Duodenal mucosa (tissue), 2 donors: Measurements from ENCODE around the gene LRRC9.

Experiments
- H3K27ac ChIP-seq: one replicate; pipeline ENCODE4 v1.7.0; 2013; ENCODE audit warnings: low read depth, low read length
- H3K27me3 ChIP-seq, 2 donors: one replicate each; pipeline ENCODE4 v1.7.0; 2013; ENCODE audit warnings: low read length in 2 of 2, control low read depth in 1 of 2; ENCODE audit not compliant: insufficient read depth in 2 of 2, control insufficient read depth in 1 of 2
- H3K36me3 ChIP-seq, 2 donors: one replicate each; pipeline ENCODE4 v1.7.0; 2013; ENCODE audit warnings: low read length in 2 of 2, control low read depth in 1 of 2; ENCODE audit not compliant: insufficient read depth in 2 of 2, control insufficient read depth in 1 of 2
- H3K4me1 ChIP-seq, 2 donors: one replicate each; pipeline ENCODE4 v1.7.0; 2013; ENCODE audit warnings: low read length in 2 of 2, control low read depth in 1 of 2; ENCODE audit not compliant: insufficient read depth in 2 of 2, control insufficient read depth in 1 of 2
- H3K4me3 ChIP-seq, 2 donors: one replicate each; pipeline ENCODE4 v1.7.0; 2013; ENCODE audit warnings: low read length in 2 of 2, low read depth in 1 of 2
- H3K9ac ChIP-seq, 2 donors: one replicate each; pipeline ENCODE4 v1.7.0; 2013; ENCODE audit warnings: low read length in 2 of 2, low read depth in 1 of 2
- H3K9me3 ChIP-seq, 2 donors: one replicate each; pipeline ENCODE4 v1.7.0; 2013; ENCODE audit warnings: low read length in 2 of 2, control low read depth in 1 of 2; ENCODE audit not compliant: control insufficient read depth in 1 of 2

The LRRC9 gene

GRCh38 chr14:60090864-60091519, 171.0 kb downstream of the LRRC9 start:
- H3K9ac ChIP-seq = peak overlapping the region; percentile 89 to 99
- no peaks in the 10 kb centered on the region for H3K9me3 ChIP-seq
- H3K27me3 ChIP-seq = no peaks in the 10 kb centered on the region
- peak overlapping the region; percentile 90 to 93 for H3K4me3 ChIP-seq
- peaks cover 15% of the 10 kb centered on the region in 2 donors for H3K4me1 ChIP-seq
- peak overlapping the region; percentile 100 for H3K27ac ChIP-seq
- no peaks in the 10 kb centered on the region for H3K36me3 ChIP-seq

- no peaks in the 10 kb centered on the region for H3K9me3 ChIP-seq
- peak within 1 kb of the TSS; percentile 90 to 93 for H3K4me3 ChIP-seq
- H3K27me3 ChIP-seq = no peaks in the 10 kb centered on the region
- H3K9ac ChIP-seq = peak within 1 kb of the TSS; percentile 89 to 99
- H3K27ac ChIP-seq = peak within 1 kb of the TSS; percentile 100
- no peaks in the 10 kb centered on the region for H3K36me3 ChIP-seq
- H3K4me1 ChIP-seq = peaks cover 15% of the 10 kb centered on the region in 2 donors
Observed at GRCh38 chr14:60091550-60092525, 171.9 kb downstream of the LRRC9 start, which contains the start of gene PCNX4. Gene PCNX4 (plus strand): TSS chr14:60091923. CDS start chr14:60107639, 15,716 bp downstream.

GRCh38 chr14:60092526-60092920, 172.6 kb downstream of the LRRC9 start:
- Histone ChIP-seq H3K27ac (peak overlapping the region; percentile 100), H3K4me3 (peak overlapping the region; percentile 90 to 93), H3K9me3 (no peaks in the 10 kb centered on the region), H3K36me3 (peaks cover 0 to 4% of the 10 kb centered on the region in 2 donors), H3K27me3 (no peaks in the 10 kb centered on the region), H3K4me1 (peaks cover 15% of the 10 kb centered on the region in 2 donors), H3K9ac (peak overlapping the region; percentile 89 to 99)

- H3K4me3 ChIP-seq = peak overlapping the region; percentile 90 to 93
- H3K27ac ChIP-seq = peak overlapping the region; percentile 100
- H3K9ac ChIP-seq = peak overlapping the region; percentile 89 to 99
- H3K36me3 ChIP-seq = peaks cover 0 to 8% of the 10 kb centered on the region in 2 donors
- H3K9me3 ChIP-seq = no peaks in the 10 kb centered on the region
- peaks cover 15% of the 10 kb centered on the region in 2 donors for H3K4me1 ChIP-seq
- no peaks in the 10 kb centered on the region for H3K27me3 ChIP-seq
Observed at GRCh38 chr14:60093080-60093479, 173.1 kb downstream of the LRRC9 start.

- Histone ChIP-seq H3K9me3 (no peaks in the 10 kb centered on the region), H3K27me3 (no peaks in the 10 kb centered on the region), H3K9ac (no peak overlapping the region), H3K4me3 (peak overlapping the region; percentile 90 to 93), H3K4me1 (peaks cover 15% of the 10 kb centered on the region in 2 donors), H3K36me3 (peaks cover 0 to 9% of the 10 kb centered on the region in 2 donors), H3K27ac (no peak overlapping the region)
Observed at GRCh38 chr14:60093606-60094005, 173.7 kb downstream of the LRRC9 start.

- Histone ChIP-seq H3K9ac (no peak overlapping the region), H3K27me3 (no peaks in the 10 kb centered on the region), H3K4me1 (peaks cover 15% of the 10 kb centered on the region in 2 donors), H3K27ac (no peak overlapping the region), H3K36me3 (peaks cover 0 to 9% of the 10 kb centered on the region in 2 donors), H3K9me3 (no peaks in the 10 kb centered on the region), H3K4me3 (peak overlapping the region; percentile 4 to 17)
Observed at GRCh38 chr14:60094306-60094897, 174.5 kb downstream of the LRRC9 start.

GRCh38 chr14:60095231-60095630, 175.3 kb downstream of the LRRC9 start:
- H3K4me3 ChIP-seq = no peak overlapping the region
- H3K36me3 ChIP-seq = peaks cover 0 to 9% of the 10 kb centered on the region in 2 donors
- no peak overlapping the region for H3K9ac ChIP-seq
- H3K27me3 ChIP-seq = no peaks in the 10 kb centered on the region
- peaks cover 15% of the 10 kb centered on the region in 2 donors for H3K4me1 ChIP-seq
- H3K27ac ChIP-seq = no peak overlapping the region
- no peaks in the 10 kb centered on the region for H3K9me3 ChIP-seq

- H3K4me1 ChIP-seq = peaks cover 15% of the 10 kb centered on the region in 2 donors
- no peak overlapping the region for H3K27ac ChIP-seq
- no peak overlapping the region for H3K9ac ChIP-seq
- peaks cover 0 to 9% of the 10 kb centered on the region in 2 donors for H3K36me3 ChIP-seq
- no peaks in the 10 kb centered on the region for H3K27me3 ChIP-seq
- H3K9me3 ChIP-seq = no peaks in the 10 kb centered on the region
- H3K4me3 ChIP-seq = no peak overlapping the region
Observed at GRCh38 chr14:60095781-60096450, 176.0 kb downstream of the LRRC9 start.

- H3K9me3 ChIP-seq = no peaks in the 10 kb centered on the region
- H3K9ac ChIP-seq = no peak overlapping the region
- no peak overlapping the region for H3K27ac ChIP-seq
- H3K4me3 ChIP-seq = no peak overlapping the region
- H3K36me3 ChIP-seq = peaks cover 0 to 9% of the 10 kb centered on the region in 2 donors
- no peaks in the 10 kb centered on the region for H3K27me3 ChIP-seq
- H3K4me1 ChIP-seq = peaks cover 13 to 14% of the 10 kb centered on the region in 2 donors
Observed at GRCh38 chr14:60097974-60098373, 178.0 kb downstream of the LRRC9 start.
